ENCODE results near the gene CHAF1A. TPM values are rescaled to one million over a fixed set of nuclear protein-coding genes. Genes with fewer than 3 reads are reported as not detected.
A peak's percentile ranks its signal among the peaks of the same experiment; 100 is the strongest.

CHAF1A gene
- total RNA-seq (2021) (126 to 161 TPM (median 137 TPM) in 3 replicates), Bru-seq, nascent RNA (percentile 90 among the genes with signal in this experiment)
- long read RNA-seq, experiment 1, transcript CHAF1A-201 (15 exons, 3,339 nt) = major isoform, 363 of 657 reads
- long read RNA-seq, experiment 1, partial matches to known transcripts = 138 of 657 reads
- long read RNA-seq, experiment 1, other reads (novel, unspliced or antisense) = 156 of 657 reads
- long read RNA-seq, experiment 2, transcript CHAF1A-201 (15 exons, 3,339 nt) = major isoform, 5 of 111 reads
- long read RNA-seq, experiment 2, partial matches to known transcripts = 90 of 111 reads
- long read RNA-seq, experiment 2, other reads (novel, unspliced or antisense) = 16 of 111 reads
- long read RNA-seq, experiment 3, partial matches to known transcripts = 12 of 15 reads
- long read RNA-seq, experiment 3, other reads (novel, unspliced or antisense) = 2 of 15 reads

- ChIA-PET CTCF (interaction anchor here (0.5 to 1.4 kb wide), 25 partner anchors 8 to 262 kb away, joined by 3 to 20 read pairs (median 4); partner anchors contain the start of genes HDGFL2, PLIN5 and YJU2), POLR2A (interaction anchor here (1.0 to 1.6 kb wide), 4 partner anchors 11 to 69 kb away, joined by 3 to 6 read pairs (median 4); no protein-coding TSS in a partner anchor)
- ATAC-seq = peak; percentile 96
- Mint-ChIP-seq H3K27me3 (ENCODE audit: low read depth) (no peaks in the 10 kb centered on the region), H3K4me3 (peak within 1 kb of the TSS; percentile 96), H3K36me3 (peaks cover 22% of the 10 kb centered on the region), H3K4me1 (peaks cover 58% of the 10 kb centered on the region), H3K27ac (peak within 1 kb of the TSS; percentile 97), H3K9me3 (no peaks in the 10 kb centered on the region)
- peak; percentile 99 for DNase-seq (ENCODE audit: low spot score)
- TF ChIP-seq MXD4 (CRISPR knock-in tag; IDR thresholded peaks at IDR 0.05; ENCODE audit: borderline replicate concordance) (no peak), ATF2 (CRISPR knock-in tag; IDR thresholded peaks at IDR 0.05; ENCODE audit: borderline replicate concordance, low read depth) (no peak), ELF4 (CRISPR knock-in tag; IDR thresholded peaks at IDR 0.05; ENCODE audit: low read depth) (peak; percentile 75; the same call in 1 of the 2 replicates), GABPB1 (CRISPR knock-in tag; IDR thresholded peaks at IDR 0.05) (peak; percentile 49; the same call in 1 of the 2 replicates), ZNF512 (CRISPR knock-in tag; IDR thresholded peaks at IDR 0.05; ENCODE audit: borderline replicate concordance) (no peak), USF2 (CRISPR knock-in tag; IDR thresholded peaks at IDR 0.05) (peak; percentile 100), USF1 (CRISPR knock-in tag; IDR thresholded peaks at IDR 0.05) (peak; percentile 97), AR (CRISPR knock-in tag; IDR thresholded peaks at IDR 0.05) (no peak), TEAD4 (CRISPR knock-in tag; IDR thresholded peaks at IDR 0.05) (no peak), ZNF317 (CRISPR knock-in tag; IDR thresholded peaks at IDR 0.05; ENCODE audit: borderline replicate concordance, low read depth) (0 out of 2 replicates have a peak, but pooled peaks have one; percentile 22), HMGA2 (CRISPR knock-in tag; IDR thresholded peaks at IDR 0.05) (no peak), ZNF232 (CRISPR knock-in tag; IDR thresholded peaks at IDR 0.05) (no peak), ZNF121 (CRISPR knock-in tag; IDR thresholded peaks at IDR 0.05) (no peak), E2F5 (CRISPR knock-in tag; IDR thresholded peaks at IDR 0.05) (peak; percentile 98), PRDM15 (CRISPR knock-in tag; IDR thresholded peaks at IDR 0.05) (no peak), CREM (CRISPR knock-in tag; IDR thresholded peaks at IDR 0.05) (peak; percentile 59; the same call in 1 of the 2 replicates), SMAD4 (CRISPR knock-in tag; IDR thresholded peaks at IDR 0.05) (no peak), RELA (CRISPR knock-in tag; IDR thresholded peaks at IDR 0.05; ENCODE audit: borderline replicate concordance) (no peak), IRF2 (CRISPR knock-in tag; IDR thresholded peaks at IDR 0.05; ENCODE audit: borderline replicate concordance, low read depth) (no peak), JAZF1 (CRISPR knock-in tag; IDR thresholded peaks at IDR 0.05) (no peak), ATF3 (CRISPR knock-in tag; conservative IDR thresholded peaks at IDR 0.05) (no peak), FOXP1 (CRISPR knock-in tag; IDR thresholded peaks at IDR 0.05; ENCODE audit: borderline replicate concordance) (0 out of 2 replicates have a peak, but pooled peaks have one; percentile 57)
These were observed at the start of gene CHAF1A for GRCh38 chr19:4402171-4403004. CHAF1A (plus strand) TSS chr19:4402640; CDS start chr19:4402763, 123 bp downstream.
